SU-DHL-6 (cell line): ENCODE measurements around the gene HIVEP3.

Experiments
- EZH2phosphoT487 ChIP-seq: fragments of 200-600 bp; sonication (generic), shearing (Covaris generic); conservative IDR thresholded peaks from 2 replicates; pipeline ENCODE4 v1.6.1; 2018; ENCODE audit warnings: mild to moderate bottlenecking, antibody characterized with exemption, low read length, moderate library complexity, mixed read lengths
- TF ChIP-seq, protein P1 (sequence below): fragments of 200-600 bp; sonication (generic); IDR thresholded peaks from one replicate; pipeline ENCODE4 v1.5.1; 2017; ENCODE audit warnings: antibody characterized with exemption, mild to moderate bottlenecking, low read length, moderate library complexity; ENCODE audit not compliant: insufficient read depth, poor library complexity, severe bottlenecking

DNA sequence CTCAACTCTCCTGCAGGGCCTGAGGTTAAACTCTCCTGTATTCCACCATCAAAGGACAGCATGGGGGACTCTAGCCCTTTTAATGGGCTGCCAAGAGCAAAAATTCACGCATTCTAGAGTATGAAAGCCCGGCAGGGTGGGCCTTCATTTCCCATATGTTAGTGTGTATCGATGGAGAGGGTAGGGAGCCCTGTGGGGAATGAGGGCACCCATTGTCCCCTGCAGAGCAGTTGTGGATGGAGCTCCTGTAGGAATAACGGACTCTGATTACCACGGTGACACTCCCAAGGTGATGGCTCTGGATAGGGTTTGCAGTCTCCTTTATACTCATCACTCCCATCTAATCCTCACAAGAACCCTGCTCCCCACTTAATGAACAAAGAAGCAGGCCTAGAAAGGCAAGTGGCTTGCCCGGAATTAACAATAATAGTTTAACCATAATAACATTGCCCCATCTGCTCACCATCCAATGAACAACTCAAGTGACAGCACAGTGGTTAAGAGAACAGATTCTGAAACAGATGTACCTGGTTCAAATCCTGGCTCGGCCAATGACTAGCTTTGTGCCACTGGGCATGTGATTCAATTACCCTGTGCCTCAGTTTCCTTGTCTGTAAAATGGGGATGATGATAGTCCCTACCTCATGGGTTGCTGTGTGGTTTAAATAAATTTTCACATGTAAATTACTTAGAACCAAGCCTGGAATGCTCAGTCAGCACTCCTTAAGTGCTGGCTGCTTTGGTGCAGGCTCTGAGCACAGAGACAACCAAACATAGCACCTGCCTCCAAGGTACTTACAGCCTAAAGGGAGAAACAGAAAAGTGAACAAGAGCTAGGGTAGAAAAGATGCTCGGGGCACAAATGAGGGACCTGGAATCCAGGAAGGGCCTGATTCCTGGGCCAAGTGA lies 29.0 kb downstream of the HIVEP3 start:
- TF ChIP-seq, protein P1, sequence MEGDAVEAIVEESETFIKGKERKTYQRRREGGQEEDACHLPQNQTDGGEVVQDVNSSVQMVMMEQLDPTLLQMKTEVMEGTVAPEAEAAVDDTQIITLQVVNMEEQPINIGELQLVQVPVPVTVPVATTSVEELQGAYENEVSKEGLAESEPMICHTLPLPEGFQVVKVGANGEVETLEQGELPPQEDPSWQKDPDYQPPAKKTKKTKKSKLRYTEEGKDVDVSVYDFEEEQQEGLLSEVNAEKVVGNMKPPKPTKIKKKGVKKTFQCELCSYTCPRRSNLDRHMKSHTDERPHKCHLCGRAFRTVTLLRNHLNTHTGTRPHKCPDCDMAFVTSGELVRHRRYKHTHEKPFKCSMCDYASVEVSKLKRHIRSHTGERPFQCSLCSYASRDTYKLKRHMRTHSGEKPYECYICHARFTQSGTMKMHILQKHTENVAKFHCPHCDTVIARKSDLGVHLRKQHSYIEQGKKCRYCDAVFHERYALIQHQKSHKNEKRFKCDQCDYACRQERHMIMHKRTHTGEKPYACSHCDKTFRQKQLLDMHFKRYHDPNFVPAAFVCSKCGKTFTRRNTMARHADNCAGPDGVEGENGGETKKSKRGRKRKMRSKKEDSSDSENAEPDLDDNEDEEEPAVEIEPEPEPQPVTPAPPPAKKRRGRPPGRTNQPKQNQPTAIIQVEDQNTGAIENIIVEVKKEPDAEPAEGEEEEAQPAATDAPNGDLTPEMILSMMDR: no peak
- no peak for TF ChIP-seq EZH2phosphoT487
